ENCODE results near the gene KCTD19.

DNA sequence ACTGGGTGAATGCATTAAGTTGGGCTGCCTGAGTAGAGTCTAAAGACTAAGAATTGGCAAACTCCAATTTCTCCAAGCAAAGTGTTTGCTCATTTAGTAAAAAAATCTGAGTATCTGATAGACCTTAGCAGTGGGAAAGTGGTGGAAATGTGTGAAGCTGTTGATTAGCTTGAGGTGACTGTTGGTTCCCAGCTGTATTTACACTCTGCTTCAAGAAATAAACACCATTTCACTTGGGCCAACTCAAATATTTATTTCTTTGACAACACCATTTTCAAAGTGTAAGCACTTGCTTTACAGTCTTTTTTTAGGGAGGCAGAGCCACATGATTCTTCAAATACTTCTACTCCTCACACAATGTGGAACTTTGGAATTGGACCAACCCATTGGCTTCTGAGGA lies 8.7 kb downstream of the KCTD19 start:
- TF ChIP-seq, protein P1, sequence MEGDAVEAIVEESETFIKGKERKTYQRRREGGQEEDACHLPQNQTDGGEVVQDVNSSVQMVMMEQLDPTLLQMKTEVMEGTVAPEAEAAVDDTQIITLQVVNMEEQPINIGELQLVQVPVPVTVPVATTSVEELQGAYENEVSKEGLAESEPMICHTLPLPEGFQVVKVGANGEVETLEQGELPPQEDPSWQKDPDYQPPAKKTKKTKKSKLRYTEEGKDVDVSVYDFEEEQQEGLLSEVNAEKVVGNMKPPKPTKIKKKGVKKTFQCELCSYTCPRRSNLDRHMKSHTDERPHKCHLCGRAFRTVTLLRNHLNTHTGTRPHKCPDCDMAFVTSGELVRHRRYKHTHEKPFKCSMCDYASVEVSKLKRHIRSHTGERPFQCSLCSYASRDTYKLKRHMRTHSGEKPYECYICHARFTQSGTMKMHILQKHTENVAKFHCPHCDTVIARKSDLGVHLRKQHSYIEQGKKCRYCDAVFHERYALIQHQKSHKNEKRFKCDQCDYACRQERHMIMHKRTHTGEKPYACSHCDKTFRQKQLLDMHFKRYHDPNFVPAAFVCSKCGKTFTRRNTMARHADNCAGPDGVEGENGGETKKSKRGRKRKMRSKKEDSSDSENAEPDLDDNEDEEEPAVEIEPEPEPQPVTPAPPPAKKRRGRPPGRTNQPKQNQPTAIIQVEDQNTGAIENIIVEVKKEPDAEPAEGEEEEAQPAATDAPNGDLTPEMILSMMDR (IDR thresholded peaks at IDR 0.05; ENCODE audit: low read depth, low read length, poor library complexity, severe bottlenecking) = no peak
- TF ChIP-seq EZH2phosphoT487 (IDR thresholded peaks at IDR 0.05; ENCODE audit: borderline replicate concordance, low read length) = no peak
